Astrocyte of the spinal cord (primary cell): ENCODE measurements around the gene EMD.

Experiments
- DNase-seq: peaks from one replicate; pipeline ENCODE4 v3.0.0; 2011; ENCODE audit warnings: low read depth, low spot score
- H3K4me3 ChIP-seq: 2 replicates; pipeline ENCODE4 v1.5.1; 2011; ENCODE audit warnings: low read depth, mild to moderate bottlenecking, low read length, moderate library complexity
- CTCF ChIP-seq: IDR thresholded peaks from 2 replicates; pipeline ENCODE4 v1.5.1; 2012; ENCODE audit warnings: low read depth, mild to moderate bottlenecking, low read length, inconsistent platforms
- in situ Hi-C: cut with HindIII; loops from 2 replicates; pipeline ENCODE4 v1.10.0; 2017; ENCODE audit warnings: low sequenced_read_pairs

Gene EMD

GRCh38 chrX:154352012-154352401 lies 27.1 kb upstream of the EMD start:
- in situ Hi-C loops: no loop called here
- no peak for DNase-seq
- TF ChIP-seq CTCF: no peak
- no peak overlapping the region for H3K4me3 ChIP-seq

- in situ Hi-C loops: no loop called here
- no peak for TF ChIP-seq CTCF
- H3K4me3 ChIP-seq: no peak overlapping the region
- DNase-seq: no peak
Measured at GRCh38 chrX:154352466-154352865, 26.6 kb upstream of the EMD start.

- no peak for TF ChIP-seq CTCF
- in situ Hi-C loops: no loop called here
- no peak overlapping the region for H3K4me3 ChIP-seq
- DNase-seq: no peak
Measured at GRCh38 chrX:154353172-154353843, 25.8 kb upstream of the EMD start.

- DNase-seq: no peak
- in situ Hi-C loops: no loop called here
- no peak for TF ChIP-seq CTCF
- no peak overlapping the region for H3K4me3 ChIP-seq
Measured at GRCh38 chrX:154354013-154354412, 25.1 kb upstream of the EMD start.

GRCh38 chrX:154354516-154354915 lies 24.6 kb upstream of the EMD start:
- in situ Hi-C loops: no loop called here
- no peak for TF ChIP-seq CTCF
- no peak overlapping the region for H3K4me3 ChIP-seq
- DNase-seq: no peak

- no peak for TF ChIP-seq CTCF
- no peak overlapping the region for H3K4me3 ChIP-seq
- no peak for DNase-seq
- in situ Hi-C loops: no loop called here
Measured at GRCh38 chrX:154355094-154355775, 23.9 kb upstream of the EMD start.
